GM10266 (cell line): ENCODE results near the gene IGF2.

Experiments used
- DNase-seq: peaks from one replicate; pipeline ENCODE4 v3.0.0; 2012; ENCODE audit errors: extremely low spot score
- TF ChIP-seq, protein P1 (sequence below): IDR thresholded peaks from 2 replicates; pipeline ENCODE4 v1.5.1; 2012; ENCODE audit warnings: mild to moderate bottlenecking, low read depth; ENCODE audit not compliant: control insufficient read depth, insufficient read depth; ENCODE audit errors: missing control alignments

Gene IGF2

DNA sequence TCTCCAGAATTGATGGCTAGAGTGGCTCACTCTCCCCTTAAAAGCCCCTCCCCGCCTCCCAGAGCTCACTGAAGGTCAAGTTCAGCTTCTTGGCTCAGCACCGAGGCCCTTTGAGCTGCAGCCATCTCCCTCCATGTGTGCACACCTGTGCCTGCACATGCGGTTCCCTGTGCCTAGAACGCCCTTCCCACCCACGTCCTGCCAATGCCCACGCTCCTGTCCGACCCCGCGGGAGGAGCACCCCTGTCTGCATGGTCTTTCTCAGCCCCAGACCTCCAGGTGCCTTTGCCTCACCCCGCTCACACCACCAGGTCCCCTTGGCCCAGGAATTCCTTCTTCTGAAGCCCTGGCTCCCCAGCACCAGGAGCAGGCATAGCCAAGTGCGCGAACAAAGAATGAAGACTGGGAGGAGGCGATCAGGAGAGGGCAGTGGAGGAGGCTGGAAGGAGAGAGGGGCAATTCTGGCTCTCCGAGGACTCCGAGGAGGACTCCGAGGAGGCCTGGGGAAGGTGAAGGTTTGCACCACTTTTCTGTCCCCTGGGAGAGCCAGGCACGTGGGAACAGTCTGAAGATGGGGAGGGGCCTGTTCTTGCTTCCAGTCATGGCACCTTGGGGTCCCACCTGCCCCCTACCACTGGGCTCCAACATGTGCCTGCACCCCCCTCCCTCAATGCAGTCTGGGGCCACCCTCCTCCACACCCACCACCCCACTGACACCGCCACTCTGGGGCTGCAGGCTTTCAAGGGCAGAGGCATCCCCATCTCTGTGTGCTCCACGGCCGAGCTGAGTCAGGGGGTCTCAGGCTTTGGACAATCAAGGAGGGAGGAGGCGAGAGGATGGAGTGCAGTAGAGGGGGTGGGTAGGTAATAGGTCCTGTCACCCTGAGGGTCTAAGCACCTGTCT, 17.7 kb downstream of the IGF2 start:
- DNase-seq = no peak
- TF ChIP-seq, protein P1, sequence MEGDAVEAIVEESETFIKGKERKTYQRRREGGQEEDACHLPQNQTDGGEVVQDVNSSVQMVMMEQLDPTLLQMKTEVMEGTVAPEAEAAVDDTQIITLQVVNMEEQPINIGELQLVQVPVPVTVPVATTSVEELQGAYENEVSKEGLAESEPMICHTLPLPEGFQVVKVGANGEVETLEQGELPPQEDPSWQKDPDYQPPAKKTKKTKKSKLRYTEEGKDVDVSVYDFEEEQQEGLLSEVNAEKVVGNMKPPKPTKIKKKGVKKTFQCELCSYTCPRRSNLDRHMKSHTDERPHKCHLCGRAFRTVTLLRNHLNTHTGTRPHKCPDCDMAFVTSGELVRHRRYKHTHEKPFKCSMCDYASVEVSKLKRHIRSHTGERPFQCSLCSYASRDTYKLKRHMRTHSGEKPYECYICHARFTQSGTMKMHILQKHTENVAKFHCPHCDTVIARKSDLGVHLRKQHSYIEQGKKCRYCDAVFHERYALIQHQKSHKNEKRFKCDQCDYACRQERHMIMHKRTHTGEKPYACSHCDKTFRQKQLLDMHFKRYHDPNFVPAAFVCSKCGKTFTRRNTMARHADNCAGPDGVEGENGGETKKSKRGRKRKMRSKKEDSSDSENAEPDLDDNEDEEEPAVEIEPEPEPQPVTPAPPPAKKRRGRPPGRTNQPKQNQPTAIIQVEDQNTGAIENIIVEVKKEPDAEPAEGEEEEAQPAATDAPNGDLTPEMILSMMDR = no peak

DNA sequence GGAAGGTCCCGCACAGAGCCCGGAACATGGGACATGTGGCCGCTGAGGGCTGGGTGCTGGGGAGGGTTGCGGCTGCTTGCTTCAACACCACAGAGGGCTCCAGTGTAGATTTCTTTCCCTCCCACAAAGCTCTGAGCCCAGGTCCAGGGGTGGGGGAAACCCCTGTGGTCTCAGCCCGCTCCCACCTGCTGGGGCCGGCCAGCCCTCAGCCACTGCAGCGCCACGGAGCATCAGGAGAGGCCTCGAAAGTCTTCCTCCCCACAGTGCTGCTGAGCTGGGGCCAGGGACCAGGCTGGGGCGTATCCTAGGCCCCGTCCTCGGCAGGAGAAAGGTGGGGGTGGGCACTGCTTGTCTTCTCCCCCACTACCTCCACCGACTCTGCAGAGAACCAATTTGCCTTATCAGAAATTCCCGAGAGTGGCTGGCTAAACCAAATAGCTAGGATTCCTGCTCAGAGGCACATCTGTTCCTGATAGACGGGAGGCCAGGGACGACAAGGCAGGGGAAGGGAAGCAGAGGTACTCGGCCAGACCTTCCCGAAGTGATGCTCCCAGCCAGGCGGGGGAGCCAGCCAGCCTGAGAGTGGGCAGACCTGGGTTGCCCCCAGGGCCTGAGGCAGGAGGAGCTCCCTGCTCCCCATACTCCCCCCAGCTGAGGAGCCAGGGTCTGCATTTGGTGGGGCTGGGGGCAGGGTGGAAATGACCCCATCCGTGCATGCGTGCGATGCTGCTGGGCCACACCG, 18.7 kb downstream of the IGF2 start:
- TF ChIP-seq, protein P1 = no peak
- DNase-seq = no peak

DNA sequence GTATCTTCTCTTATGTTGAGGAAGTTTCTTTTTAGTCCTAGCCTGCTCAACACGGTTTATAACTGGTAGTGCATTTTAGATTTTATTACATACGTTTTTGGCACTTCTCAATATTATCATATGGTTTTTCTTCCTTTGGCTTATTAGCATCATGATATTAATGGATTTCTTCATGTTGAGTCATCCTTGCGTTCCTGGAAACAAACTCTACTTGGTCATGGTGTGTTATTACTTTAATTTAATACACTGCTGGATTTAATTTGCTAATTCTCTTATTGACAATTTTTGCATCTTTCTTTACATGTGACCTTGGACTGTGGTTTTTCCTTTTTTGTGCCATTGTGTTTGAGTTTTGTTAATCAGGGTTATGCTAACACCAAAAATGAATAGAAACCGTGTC, 20.5 kb downstream of the IGF2 start:
- TF ChIP-seq, protein P1 = no peak
- DNase-seq = no peak

DNA sequence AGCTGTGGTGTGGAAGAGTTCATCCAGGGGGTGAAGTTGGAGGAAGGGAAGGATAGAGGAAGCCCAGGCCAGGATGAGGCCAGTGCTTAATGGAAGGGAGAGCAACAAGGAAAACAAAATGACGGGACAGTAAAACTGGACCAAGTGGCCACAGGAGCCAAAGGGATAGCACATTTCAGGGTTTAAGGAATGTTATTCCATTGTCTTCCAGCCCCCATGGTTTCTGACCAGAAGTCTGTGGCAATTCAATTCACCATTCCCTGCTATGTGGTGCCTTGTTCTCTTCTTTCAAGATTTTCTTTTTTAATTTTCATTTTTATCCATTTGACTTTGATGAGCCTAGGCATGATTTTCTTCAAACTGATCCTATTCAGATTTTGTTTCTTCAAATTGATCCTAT, 22.5 kb downstream of the IGF2 start:
- TF ChIP-seq, protein P1 = no peak
- no peak for DNase-seq

DNA sequence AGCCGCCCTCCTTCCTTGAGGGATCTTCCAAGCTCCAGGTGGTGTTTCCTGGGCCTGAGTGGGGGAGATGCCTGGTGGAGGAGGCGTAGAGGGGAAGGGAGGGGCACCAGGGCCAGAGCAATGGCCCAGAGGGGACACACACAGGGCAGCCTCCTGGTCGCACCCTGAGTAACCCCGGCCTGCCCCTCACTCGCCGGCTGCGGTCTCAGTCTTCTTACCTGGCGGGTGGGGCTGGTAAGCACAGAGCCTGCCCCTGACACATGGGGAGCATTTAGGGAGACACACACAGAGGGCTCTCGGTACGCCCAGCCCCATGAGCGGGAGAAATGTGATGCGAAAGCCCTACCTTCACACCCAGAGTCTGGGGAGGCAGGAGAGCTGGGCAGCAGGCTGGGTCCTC, 23.9 kb downstream of the IGF2 start:
- DNase-seq = no peak
- TF ChIP-seq, protein P1 = no peak

DNA sequence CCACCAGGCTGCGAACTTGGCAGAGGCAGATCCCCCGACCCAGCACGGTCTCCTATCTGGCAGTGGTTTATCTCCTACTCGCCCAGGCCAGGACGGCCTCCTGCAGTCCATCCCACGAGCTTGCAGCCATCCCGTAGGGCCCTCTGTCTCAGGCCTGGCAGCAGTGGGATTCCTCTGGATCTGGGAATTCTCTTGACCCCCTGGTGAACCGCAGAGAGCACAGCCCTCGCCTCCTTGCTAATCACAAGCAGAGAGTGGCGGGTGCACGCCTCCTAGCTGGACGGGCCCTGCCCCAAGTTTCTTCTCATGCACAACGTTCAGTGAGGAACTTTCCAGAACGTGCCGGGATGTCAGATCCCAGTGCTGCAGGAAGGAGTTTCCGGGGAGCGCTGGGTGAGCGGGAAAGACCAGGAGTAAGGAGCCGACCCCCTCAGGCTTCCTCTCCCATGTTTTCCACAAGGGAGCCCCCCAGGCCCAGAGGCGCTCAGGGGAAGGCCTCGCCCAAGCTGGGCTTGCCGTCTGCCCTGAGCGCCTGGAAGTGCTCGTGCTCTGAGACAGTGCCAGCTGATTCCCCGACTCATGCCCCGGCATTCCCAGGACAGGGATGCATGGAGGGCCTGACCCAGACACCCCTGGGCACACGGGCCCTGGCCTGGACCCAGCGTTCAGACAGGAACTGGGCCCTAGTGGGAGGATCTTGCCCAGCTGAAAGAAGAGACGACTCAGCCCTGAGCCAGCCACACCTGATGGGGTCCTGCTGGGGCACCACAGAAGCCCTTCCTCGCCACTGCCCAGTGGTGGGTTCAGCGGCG, 24.6 kb downstream of the IGF2 start:
- TF ChIP-seq, protein P1 = no peak
- no peak for DNase-seq
